ENCODE measurements around the gene ETV2.

- TF ChIP-seq POLR2A (IDR thresholded peaks at IDR 0.05) (no peak), CTCF (IDR thresholded peaks at IDR 0.05) (no peak)
These were observed 18.1 kb upstream of the ETV2 start for GRCh38 chr19:35623327-35624010.

Data from ovary (tissue), 3 donors.